Endometrium (tissue), 2 donors: ENCODE results near the gene NHSL1.

Source experiments
- FAIRE-seq: peaks from 2 replicates; lab custom pipeline; 2012; peaks lifted over from hg19 to GRCh38; lab: Jason Lieb, UNC
- donor health status: control.
- donor health status: control.

Gene NHSL1

GRCh38 chr6:138465007-138465645 lies 34.2 kb downstream of the NHSL1 start:
- FAIRE-seq = no peak

GRCh38 chr6:138464085-138464484 lies 35.2 kb downstream of the NHSL1 start:
- FAIRE-seq = no peak

GRCh38 chr6:138461647-138462046 lies 37.6 kb downstream of the NHSL1 start:
- no peak for FAIRE-seq

- no peak for FAIRE-seq
Observed at GRCh38 chr6:138456401-138456790, 42.9 kb downstream of the NHSL1 start.

- FAIRE-seq = no peak
Observed at GRCh38 chr6:138455746-138456400, 43.4 kb downstream of the NHSL1 start.

- no peak for FAIRE-seq
Observed at GRCh38 chr6:138454981-138455706, 44.1 kb downstream of the NHSL1 start.

- no peak for FAIRE-seq
Observed at GRCh38 chr6:138451043-138451442, 48.3 kb downstream of the NHSL1 start.

- no peak for FAIRE-seq
Observed at GRCh38 chr6:138450445-138450844, 48.8 kb downstream of the NHSL1 start.

GRCh38 chr6:138446821-138447220 lies 52.5 kb downstream of the NHSL1 start:
- no peak for FAIRE-seq

- no peak for FAIRE-seq
Observed at GRCh38 chr6:138443979-138444378, 55.3 kb downstream of the NHSL1 start.

- peak; percentile 60 for FAIRE-seq
Observed at GRCh38 chr6:138442663-138443062, 56.6 kb downstream of the NHSL1 start.

- FAIRE-seq = no peak
Observed at GRCh38 chr6:138441965-138442364, 57.3 kb downstream of the NHSL1 start.

GRCh38 chr6:138440758-138441357 lies 58.4 kb downstream of the NHSL1 start:
- no peak for FAIRE-seq

- no peak for FAIRE-seq
Observed at GRCh38 chr6:138440296-138440695, 59.0 kb downstream of the NHSL1 start.

GRCh38 chr6:138439546-138439945 lies 59.7 kb downstream of the NHSL1 start:
- no peak for FAIRE-seq

GRCh38 chr6:138434925-138435324 lies 64.4 kb downstream of the NHSL1 start:
- no peak for FAIRE-seq

- no peak for FAIRE-seq
Observed at GRCh38 chr6:138434096-138434495, 65.2 kb downstream of the NHSL1 start.

GRCh38 chr6:138432063-138432356 lies 67.3 kb downstream of the NHSL1 start:
- no peak for FAIRE-seq

- no peak for FAIRE-seq
Observed at GRCh38 chr6:138431256-138432062, 67.8 kb downstream of the NHSL1 start.

- no peak for FAIRE-seq
Observed at GRCh38 chr6:138430361-138431145, 68.7 kb downstream of the NHSL1 start.

GRCh38 chr6:138429761-138430160 lies 69.5 kb downstream of the NHSL1 start:
- no peak for FAIRE-seq
